K562 (cell line): ENCODE measurements around the gene M6PR. TPM values are rescaled to one million over a fixed set of nuclear protein-coding genes. Genes with fewer than 3 reads are reported as not detected.
A peak's percentile ranks its signal among the peaks of the same experiment; 100 is the strongest.
"Not testable (repeated sequence)": the region's sequence is repeated elsewhere in the genome, so short reads cannot be mapped to it uniquely, and the experiment has no call there.

Source experiments
- CREM ChIP-seq: IDR thresholded peaks from 2 replicates; pipeline ENCODE4 v1.6.1; 2014; ENCODE audit warnings: antibody characterized with exemption, low read depth
- CSDE1 ChIP-seq, 2 experiments: fragments of 450-650 bp; IDR thresholded peaks; 2 replicates each; pipeline ENCODE4 v1.6.1; 2016; ENCODE audit warnings: mild to moderate bottlenecking in 1 of 2
- EHMT2 ChIP-seq: fragments of 450-650 bp; IDR thresholded peaks from 2 replicates; pipeline ENCODE4 v1.6.1; 2018; ENCODE audit warnings: antibody characterized with exemption
- ELF1 ChIP-seq: fragments of 200-800 bp; sonication (Bioruptor generic); IDR thresholded peaks from 2 replicates; pipeline ENCODE4 v1.6.1; 2016; ENCODE audit warnings: missing genetic modification characterization, missing compliant biosample characterization
- FOXM1 ChIP-seq, 2 experiments: fragments of 450-650 bp in 1 of 2; sonication (generic) in 1 of 2; formaldehyde crosslinking in 1 of 2; IDR thresholded peaks; 2 replicates each; pipeline versions ENCODE4 v1.6.1 to v1.9.0; 2017 to 2022; ENCODE audit warnings: low read depth in 2 of 2, mild to moderate bottlenecking in 2 of 2, missing genetic modification reagents in 1 of 2, moderate library complexity in 1 of 2
- HDAC2 ChIP-seq: fragments of 450-650 bp; IDR thresholded peaks from 2 replicates; pipeline ENCODE4 v1.6.1; 2016; ENCODE audit warnings: mild to moderate bottlenecking
- KDM1A ChIP-seq, 2 experiments: fragments of 450-650 bp; IDR thresholded peaks; 2 replicates each; pipeline ENCODE4 v1.6.1; 2016; ENCODE audit warnings: mild to moderate bottlenecking in 2 of 2
- LEF1 ChIP-seq: fragments of 450-650 bp; IDR thresholded peaks from 2 replicates; pipeline ENCODE4 v1.6.1; 2016; ENCODE audit warnings: mild to moderate bottlenecking
- PHF8 ChIP-seq: fragments of 200-600 bp; sonication (generic); IDR thresholded peaks from 2 replicates; pipeline ENCODE4 v1.6.1; 2012; ENCODE audit warnings: mixed run types, mild to moderate bottlenecking, inconsistent platforms, low read length, moderate library complexity, borderline replicate concordance
- SMARCA4 ChIP-seq: fragments of 450-650 bp; IDR thresholded peaks from 2 replicates; pipeline ENCODE4 v1.6.1; 2016
- SPI1 ChIP-seq: IDR thresholded peaks from 2 replicates; pipeline ENCODE4 v1.6.1; 2011; ENCODE audit warnings: low read depth, low read length, control low read depth, borderline replicate concordance
- polyA plus RNA-seq, 8 experiments: library from polyadenylated mRNA; depleted of rRNA in 4 of 8; stranded (reverse) in 5 of 8; unstranded in 3 of 8; fragments of >200 nt; fragmentation: Nextera tagmentation in 2 of 8; fragmentation: Illumina TruSeq in 1 of 8; extraction: Ambion mirVana in 2 of 8; extraction: Trizol in 1 of 8; gene quantifications; 2 replicates each; pipeline versions ENCODE4 v1.2.1 to v1.2.3, GENCODE V29; 2011 to 2014; ENCODE audit warnings: inconsistent platforms in 1 of 8, missing spikeins in 1 of 8
- total RNA-seq, 7 experiments: library from RNA; depleted of rRNA in 6 of 7; stranded (reverse); fragments of >200 nt in 6 of 7; fragmentation: Illumina TruSeq in 2 of 7; extraction: Trizol in 2 of 7; gene quantifications; 2 replicates each; pipeline versions ENCODE4 v1.2.1 to v1.2.3, GENCODE V29; 2011 to 2021; ENCODE audit warnings: low replicate concordance in 1 of 7
- TF ChIP-seq, protein P1 (sequence below), 2 experiments: fragments of 450-650 bp in 1 of 2; sonication (generic) in 1 of 2; formaldehyde crosslinking in 1 of 2; IDR thresholded peaks; 2 replicates each; pipeline versions ENCODE4 v1.7.1 to v1.9.0; 2016 to 2022; ENCODE audit warnings: inconsistent platforms in 1 of 2, mild to moderate bottlenecking in 1 of 2, missing genetic modification reagents in 1 of 2
- TF ChIP-seq, protein P2 (sequence below): IDR thresholded peaks from 2 replicates; pipeline ENCODE4 v1.6.1; 2016; ENCODE audit warnings: missing genetic modification characterization, missing compliant biosample characterization
- TF ChIP-seq, protein P3 (sequence below): fragments of 450-650 bp; IDR thresholded peaks from 2 replicates; pipeline ENCODE4 v1.6.1; 2017; ENCODE audit warnings: antibody characterized with exemption

M6PR gene
- total and polyA plus RNA-seq, 9 of the 15 experiments (the other 6 are each of a cell fraction or from before 2014, with no cell fraction given): 78.6 to 159 (median 112) TPM

DNA sequence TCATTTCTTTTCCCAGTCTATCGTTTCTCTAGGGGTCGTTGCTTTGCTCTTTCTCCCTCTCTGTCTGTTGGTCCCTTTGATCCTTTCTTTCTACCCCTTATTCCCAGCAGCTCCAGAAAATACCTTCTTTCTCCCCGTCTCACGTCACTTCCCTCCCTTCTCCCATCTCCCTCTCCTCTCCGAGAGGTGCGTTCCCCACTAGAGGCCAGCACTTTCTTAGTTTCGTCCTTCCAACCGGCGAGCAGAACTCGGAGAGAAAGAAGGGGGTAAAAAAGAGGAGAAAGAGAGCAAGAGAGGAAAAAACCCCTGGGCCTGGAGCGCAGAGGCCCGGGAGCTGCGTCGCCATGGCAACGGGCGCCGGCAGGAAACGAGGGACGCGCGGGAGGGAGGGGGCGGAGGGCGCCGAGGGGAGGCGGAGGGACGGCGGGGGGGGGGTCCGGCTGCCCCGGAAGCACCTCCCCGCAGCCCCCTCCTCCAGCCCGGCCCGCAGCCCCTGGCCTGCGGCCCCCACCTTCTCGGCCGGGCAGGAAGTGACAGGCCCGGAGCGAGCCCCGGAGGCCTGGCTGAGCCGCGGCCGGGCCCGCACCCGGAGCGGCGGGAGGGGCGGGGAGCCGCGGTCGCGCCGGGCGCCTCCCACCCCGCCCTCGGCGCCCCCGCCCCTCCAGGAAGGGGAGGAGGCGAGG lies 35.3 kb downstream of the M6PR start, which contains the start of gene PHC1 (continued):
- TF ChIP-seq, protein P1, sequence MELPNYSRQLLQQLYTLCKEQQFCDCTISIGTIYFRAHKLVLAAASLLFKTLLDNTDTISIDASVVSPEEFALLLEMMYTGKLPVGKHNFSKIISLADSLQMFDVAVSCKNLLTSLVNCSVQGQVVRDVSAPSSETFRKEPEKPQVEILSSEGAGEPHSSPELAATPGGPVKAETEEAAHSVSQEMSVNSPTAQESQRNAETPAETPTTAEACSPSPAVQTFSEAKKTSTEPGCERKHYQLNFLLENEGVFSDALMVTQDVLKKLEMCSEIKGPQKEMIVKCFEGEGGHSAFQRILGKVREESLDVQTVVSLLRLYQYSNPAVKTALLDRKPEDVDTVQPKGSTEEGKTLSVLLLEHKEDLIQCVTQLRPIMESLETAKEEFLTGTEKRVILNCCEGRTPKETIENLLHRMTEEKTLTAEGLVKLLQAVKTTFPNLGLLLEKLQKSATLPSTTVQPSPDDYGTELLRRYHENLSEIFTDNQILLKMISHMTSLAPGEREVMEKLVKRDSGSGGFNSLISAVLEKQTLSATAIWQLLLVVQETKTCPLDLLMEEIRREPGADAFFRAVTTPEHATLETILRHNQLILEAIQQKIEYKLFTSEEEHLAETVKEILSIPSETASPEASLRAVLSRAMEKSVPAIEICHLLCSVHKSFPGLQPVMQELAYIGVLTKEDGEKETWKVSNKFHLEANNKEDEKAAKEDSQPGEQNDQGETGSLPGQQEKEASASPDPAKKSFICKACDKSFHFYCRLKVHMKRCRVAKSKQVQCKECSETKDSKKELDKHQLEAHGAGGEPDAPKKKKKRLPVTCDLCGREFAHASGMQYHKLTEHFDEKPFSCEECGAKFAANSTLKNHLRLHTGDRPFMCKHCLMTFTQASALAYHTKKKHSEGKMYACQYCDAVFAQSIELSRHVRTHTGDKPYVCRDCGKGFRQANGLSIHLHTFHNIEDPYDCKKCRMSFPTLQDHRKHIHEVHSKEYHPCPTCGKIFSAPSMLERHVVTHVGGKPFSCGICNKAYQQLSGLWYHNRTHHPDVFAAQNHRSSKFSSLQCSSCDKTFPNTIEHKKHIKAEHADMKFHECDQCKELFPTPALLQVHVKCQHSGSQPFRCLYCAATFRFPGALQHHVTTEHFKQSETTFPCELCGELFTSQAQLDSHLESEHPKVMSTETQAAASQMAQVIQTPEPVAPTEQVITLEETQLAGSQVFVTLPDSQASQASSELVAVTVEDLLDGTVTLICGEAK (IDR thresholded peaks at IDR 0.05): peak; percentile 54; the same call in 1 of the 2 replicates
- TF ChIP-seq, protein P1 (CRISPR knock-in tag; IDR thresholded peaks at IDR 0.05): not testable (repeated sequence)
- TF ChIP-seq, protein P2, sequence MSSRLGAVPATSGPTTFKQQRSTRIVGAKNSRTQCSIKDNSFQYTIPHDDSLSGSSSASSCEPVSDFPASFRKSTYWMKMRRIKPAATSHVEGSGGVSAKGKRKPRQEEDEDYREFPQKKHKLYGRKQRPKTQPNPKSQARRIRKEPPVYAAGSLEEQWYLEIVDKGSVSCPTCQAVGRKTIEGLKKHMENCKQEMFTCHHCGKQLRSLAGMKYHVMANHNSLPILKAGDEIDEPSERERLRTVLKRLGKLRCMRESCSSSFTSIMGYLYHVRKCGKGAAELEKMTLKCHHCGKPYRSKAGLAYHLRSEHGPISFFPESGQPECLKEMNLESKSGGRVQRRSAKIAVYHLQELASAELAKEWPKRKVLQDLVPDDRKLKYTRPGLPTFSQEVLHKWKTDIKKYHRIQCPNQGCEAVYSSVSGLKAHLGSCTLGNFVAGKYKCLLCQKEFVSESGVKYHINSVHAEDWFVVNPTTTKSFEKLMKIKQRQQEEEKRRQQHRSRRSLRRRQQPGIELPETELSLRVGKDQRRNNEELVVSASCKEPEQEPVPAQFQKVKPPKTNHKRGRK (tag): peak; percentile 64
- TF ChIP-seq SMARCA4 (0 out of 2 replicates have a peak, but pooled peaks have one; percentile 18), HDAC2 (peak; percentile 43), EHMT2 (peak; percentile 36; the same call in 1 of the 2 replicates), CREM (peak; percentile 54; the same call in 1 of the 2 replicates), CSDE1 (IDR thresholded peaks at IDR 0.05) (peak in 1 of 2 experiments; percentile 78; a peak in 2 of 4 replicates), KDM1A (IDR thresholded peaks at IDR 0.05) (0 out of 4 replicates have a peak, but pooled peaks of 1 of the 2 experiments have one; percentile 7), ELF1 (tag) (peak; percentile 57), SPI1 (peak; percentile 33; the same call in 1 of the 2 replicates), PHF8 (peak; percentile 34; the same call in 1 of the 2 replicates), LEF1 (0 out of 2 replicates have a peak, but pooled peaks have one; percentile 30), FOXM1 (IDR thresholded peaks at IDR 0.05; ENCODE audit: low read depth) (peak; percentile 31; the same call in 1 of the 2 replicates)
- TF ChIP-seq, protein P3, sequence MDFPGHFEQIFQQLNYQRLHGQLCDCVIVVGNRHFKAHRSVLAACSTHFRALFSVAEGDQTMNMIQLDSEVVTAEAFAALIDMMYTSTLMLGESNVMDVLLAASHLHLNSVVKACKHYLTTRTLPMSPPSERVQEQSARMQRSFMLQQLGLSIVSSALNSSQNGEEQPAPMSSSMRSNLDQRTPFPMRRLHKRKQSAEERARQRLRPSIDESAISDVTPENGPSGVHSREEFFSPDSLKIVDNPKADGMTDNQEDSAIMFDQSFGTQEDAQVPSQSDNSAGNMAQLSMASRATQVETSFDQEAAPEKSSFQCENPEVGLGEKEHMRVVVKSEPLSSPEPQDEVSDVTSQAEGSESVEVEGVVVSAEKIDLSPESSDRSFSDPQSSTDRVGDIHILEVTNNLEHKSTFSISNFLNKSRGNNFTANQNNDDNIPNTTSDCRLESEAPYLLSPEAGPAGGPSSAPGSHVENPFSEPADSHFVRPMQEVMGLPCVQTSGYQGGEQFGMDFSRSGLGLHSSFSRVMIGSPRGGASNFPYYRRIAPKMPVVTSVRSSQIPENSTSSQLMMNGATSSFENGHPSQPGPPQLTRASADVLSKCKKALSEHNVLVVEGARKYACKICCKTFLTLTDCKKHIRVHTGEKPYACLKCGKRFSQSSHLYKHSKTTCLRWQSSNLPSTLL: peak; percentile 22; the same call in 1 of the 2 replicates
- not testable (repeated sequence) for TF ChIP-seq FOXM1 (CRISPR knock-in tag; IDR thresholded peaks at IDR 0.05; ENCODE audit: low read depth)
